K562 (cell line): Measurements from ENCODE around the gene CFL2. TPM values are rescaled to one million over a fixed set of nuclear protein-coding genes. Genes with fewer than 3 reads are reported as not detected.
"Not testable (repeated sequence)": the region's sequence is repeated elsewhere in the genome, so short reads cannot be mapped to it uniquely, and the experiment has no call there.

Source experiments
- ATAC-seq: fragments of 200-7000 bp; cut with Tn5 transposase; 3 replicates; pipeline ENCODE4 v1.9.1; 2020; ENCODE audit warnings: moderate library complexity
- BruUV-seq: library from RNA; stranded (reverse); fragments of 400-500 nt; replicated peaks from 2 replicates; lab custom pipeline; 2021; lab: Mats Ljungman, UMichigan
- CTCF ChIA-PET: fragments of 300-600 bp; formaldehyde crosslinking; extraction: SDS; loops from one replicate; lab custom pipeline; 2021; ENCODE audit warnings: low intra/inter-chr PET ratio; lab: Yijun Ruan, JAX
- POLR2A ChIA-PET: fragments of 300-600, 350-650 bp; sonication (Branson Sonifier 250); formaldehyde crosslinking; extraction: SDS; loops from one replicate; lab custom pipeline; 2021; ENCODE audit warnings: antibody characterized with exemption, inconsistent platforms; lab: Yijun Ruan, JAX
- DNase-seq, 4 experiments: peaks; one replicate each; pipeline versions ENCODE4 v3.0.0 to v3.0.0-alpha.2; 2011 to 2018; ENCODE audit warnings: low spot score in 3 of 4, mixed read lengths in 3 of 4; ENCODE audit errors: extremely low read depth in 1 of 4
- FAIRE-seq: peaks from 2 replicates; lab custom pipeline; 2011; peaks lifted over from hg19 to GRCh38; lab: Jason Lieb, UNC
- H2AFZ ChIP-seq: 2 replicates; pipeline ENCODE4 v1.6.0; 2011; ENCODE audit warnings: low read depth, low read length, control low read depth, inconsistent platforms
- H3K27ac ChIP-seq: fragments of 200-600 bp; 3 replicates; pipeline ENCODE4 v1.8.0; 2011; ENCODE audit warnings: low read depth, mild to moderate bottlenecking, control low read depth, inconsistent platforms, low read length, moderate library complexity, mixed read lengths; ENCODE audit errors: extremely low read depth
- H3K27me3 ChIP-seq, 2 experiments: fragments of 300-600 bp in 1 of 2; 2 replicates in 1 of 2; 3 replicates in 1 of 2; pipeline versions ENCODE4 v1.6.0 to v1.8.0; 2011; ENCODE audit warnings: inconsistent platforms in 2 of 2, low read length in 2 of 2, mild to moderate bottlenecking in 1 of 2, mixed read lengths in 1 of 2, moderate library complexity in 1 of 2; ENCODE audit not compliant: control insufficient read depth in 2 of 2, insufficient read depth in 2 of 2
- H3K36me3 ChIP-seq: fragments of 300-600 bp; 3 replicates; pipeline ENCODE4 v1.8.0; 2011; ENCODE audit warnings: mild to moderate bottlenecking, low read length, inconsistent platforms; ENCODE audit not compliant: control insufficient read depth, insufficient read depth
- H3K4me1 ChIP-seq, 2 experiments: fragments of 200-600 bp in 1 of 2; replicated peaks in 1 of 2; 2 replicates in 1 of 2; 3 replicates in 1 of 2; pipeline versions ENCODE4 v1.5.1 to v1.8.0; 2011; ENCODE audit warnings: inconsistent platforms in 2 of 2, low read length in 2 of 2, mild to moderate bottlenecking in 1 of 2, mixed read lengths in 1 of 2, moderate library complexity in 1 of 2; ENCODE audit not compliant: control insufficient read depth in 2 of 2, insufficient read depth in 2 of 2
- H3K4me2 ChIP-seq: 2 replicates; pipeline ENCODE4 v1.6.1; 2011; ENCODE audit warnings: low read length, control low read depth, inconsistent platforms, mixed read lengths; ENCODE audit not compliant: insufficient read depth
- H3K4me3 ChIP-seq: fragments of 200-600 bp; sonication (generic), shearing (Covaris generic); 2 replicates; pipeline ENCODE4 v1.5.1; 2016; ENCODE audit warnings: control low read depth, inconsistent platforms
- H3K79me2 ChIP-seq: fragments of 200-600 bp; 3 replicates; pipeline ENCODE4 v1.8.0; 2011; ENCODE audit warnings: low read length, inconsistent platforms; ENCODE audit not compliant: control insufficient read depth, insufficient read depth
- H3K9ac ChIP-seq, 2 experiments: 2 replicates each; pipeline versions ENCODE4 v1.6.0 to v1.6.1; 2011; ENCODE audit warnings: low read depth in 2 of 2, low read length in 2 of 2, control low read depth in 1 of 2, inconsistent platforms in 1 of 2, mild to moderate bottlenecking in 1 of 2, mixed read lengths in 1 of 2; ENCODE audit not compliant: insufficient read depth in 1 of 2
- H3K9me1 ChIP-seq: one replicate; pipeline ENCODE4 v1.6.0; 2011; ENCODE audit warnings: inconsistent platforms, mild to moderate bottlenecking, low read length, moderate library complexity; ENCODE audit not compliant: control insufficient read depth, insufficient read depth
- H3K9me3 ChIP-seq: replicated peaks from 2 replicates; pipeline ENCODE4 v1.5.1; 2011; ENCODE audit warnings: low read depth, low read length, inconsistent platforms; ENCODE audit not compliant: control insufficient read depth, insufficient read depth
- H4K20me1 ChIP-seq: replicated peaks from 2 replicates; pipeline ENCODE4 v1.6.1; 2011; ENCODE audit warnings: low read length, inconsistent platforms, mixed read lengths; ENCODE audit not compliant: control insufficient read depth, insufficient read depth
- CC2D1A ChIP-seq: fragments of 450-650 bp; IDR thresholded peaks from 2 replicates; pipeline ENCODE4 v1.6.1; 2017; ENCODE audit warnings: mild to moderate bottlenecking
- DMBX1 ChIP-seq: fragments of 250-450 bp; sonication (Bioruptor Pico); IDR thresholded peaks from 2 replicates; pipeline ENCODE4 v1.8.0; 2022; ENCODE audit warnings: inconsistent platforms, mild to moderate bottlenecking, moderate library complexity, borderline replicate concordance
- ERF ChIP-seq: fragments of 450-650 bp; formaldehyde crosslinking; IDR thresholded peaks from 2 replicates; pipeline ENCODE4 v1.4.0; 2020; ENCODE audit warnings: mild to moderate bottlenecking, mixed read lengths
- FOXA1 ChIP-seq: fragments of 450-650 bp; IDR thresholded peaks from 2 replicates; pipeline ENCODE4 v1.6.1; 2016; ENCODE audit warnings: mild to moderate bottlenecking, borderline replicate concordance
- L3MBTL2 ChIP-seq: fragments of 450-650 bp; IDR thresholded peaks from 2 replicates; pipeline ENCODE4 v1.6.1; 2016; ENCODE audit warnings: mild to moderate bottlenecking, moderate library complexity
- MEF2A ChIP-seq: IDR thresholded peaks from 2 replicates; pipeline ENCODE4 v1.6.1; 2011; ENCODE audit warnings: low read depth, mild to moderate bottlenecking, low read length, moderate library complexity; ENCODE audit not compliant: control insufficient read depth
- PTBP1 ChIP-seq: fragments of 200-400 bp; formaldehyde crosslinking; IDR thresholded peaks from 2 replicates; pipeline ENCODE4 v1.6.1; 2017; ENCODE audit warnings: low read depth, low read length
- TCF7 ChIP-seq: sonication (generic); IDR thresholded peaks from 2 replicates; pipeline ENCODE4 v1.6.1; 2016; ENCODE audit warnings: antibody characterized with exemption, borderline replicate concordance
- WGBS: fragments of 100-300 bp; shearing (Covaris generic); methylation state at CpG from one replicate; pipeline ENCODE4 v1.1.6; 2016; ENCODE audit warnings: low coverage, mixed read lengths; ENCODE audit not compliant: insufficient coverage; ENCODE audit errors: missing lambda C conversion rate; 5-methylcytosine and 5-hydroxymethylcytosine counted together
- in situ Hi-C: fragments of 300-500 bp; cut with MboI; formaldehyde crosslinking; loops from 4 replicates; pipeline ENCODE4 v1.15.0; 2018; ENCODE audit warnings: inconsistent platforms, mixed read lengths
- intact Hi-C: fragments of 100-400 bp; cut with micrococcal nuclease; formaldehyde crosslinking; loops from 2 replicates; pipeline ENCODE4 v1.14.2; 2022
- polyA plus RNA-seq, 8 experiments: library from polyadenylated mRNA; depleted of rRNA in 4 of 8; stranded (reverse) in 5 of 8; unstranded in 3 of 8; fragments of >200 nt; fragmentation: Nextera tagmentation in 2 of 8; fragmentation: Illumina TruSeq in 1 of 8; extraction: Ambion mirVana in 2 of 8; extraction: Trizol in 1 of 8; gene quantifications; 2 replicates each; pipeline versions ENCODE4 v1.2.1 to v1.2.3, GENCODE V29; 2011 to 2014; ENCODE audit warnings: inconsistent platforms in 1 of 8, missing spikeins in 1 of 8
- total RNA-seq, 7 experiments: library from RNA; depleted of rRNA in 6 of 7; stranded (reverse); fragments of >200 nt in 6 of 7; fragmentation: Illumina TruSeq in 2 of 7; extraction: Trizol in 2 of 7; gene quantifications; 2 replicates each; pipeline versions ENCODE4 v1.2.1 to v1.2.3, GENCODE V29; 2011 to 2021; ENCODE audit warnings: low replicate concordance in 1 of 7
- TF ChIP-seq, protein P1 (sequence below): sonication (generic); formaldehyde crosslinking; IDR thresholded peaks from 2 replicates; pipeline ENCODE4 v1.8.1; 2023; ENCODE audit warnings: mild to moderate bottlenecking, missing genetic modification reagents
- TF ChIP-seq, protein P2 (sequence below): IDR thresholded peaks from 2 replicates; pipeline ENCODE4 v1.6.1; 2014; ENCODE audit warnings: antibody characterized with exemption

The CFL2 gene
- total and polyA plus RNA-seq, 9 of the 15 experiments (the other 6 are each of a cell fraction or from before 2014, with no cell fraction given) = 2.0 to 12.7 (median 5.1) TPM

DNA sequence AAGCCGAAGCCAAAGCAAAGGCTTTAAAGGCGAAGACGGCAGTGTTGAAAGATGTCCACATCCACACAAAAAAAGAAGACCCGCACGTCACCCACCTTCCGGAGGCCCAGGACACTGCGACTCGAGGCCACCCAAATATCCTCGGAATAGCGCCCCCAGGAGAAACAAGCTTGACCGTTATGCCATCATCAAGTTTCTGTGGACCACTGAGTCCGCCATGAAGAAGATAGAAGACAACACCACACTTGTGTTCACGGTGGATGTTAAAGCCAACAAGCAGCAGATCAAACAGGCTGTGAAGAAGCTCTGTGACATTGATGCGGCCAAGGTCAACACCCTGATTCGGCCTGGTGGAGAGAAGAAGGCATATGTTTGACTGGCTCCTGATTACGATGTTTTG lies 20.2 kb downstream of the CFL2 start:
- FAIRE-seq, H3K79me2 ChIP-seq, CTCF ChIA-PET, H3K4me2 ChIP-seq, ATAC-seq, intact Hi-C loops, DNase-seq, BruUV-seq, H3K9me1 ChIP-seq, H4K20me1 ChIP-seq, H3K9me3 ChIP-seq, in situ Hi-C loops, H3K36me3 ChIP-seq, H3K4me1 ChIP-seq, H3K27me3 ChIP-seq, H3K9ac ChIP-seq, H3K4me3 ChIP-seq, H3K27ac ChIP-seq, POLR2A ChIA-PET: not testable (repeated sequence)
- WGBS = 93% methylated on average over 14 of the region's 16 CpGs
- 0 out of 2 replicates have a peak overlapping the region, but pooled peaks have one; percentile 85 for H2AFZ ChIP-seq

DNA sequence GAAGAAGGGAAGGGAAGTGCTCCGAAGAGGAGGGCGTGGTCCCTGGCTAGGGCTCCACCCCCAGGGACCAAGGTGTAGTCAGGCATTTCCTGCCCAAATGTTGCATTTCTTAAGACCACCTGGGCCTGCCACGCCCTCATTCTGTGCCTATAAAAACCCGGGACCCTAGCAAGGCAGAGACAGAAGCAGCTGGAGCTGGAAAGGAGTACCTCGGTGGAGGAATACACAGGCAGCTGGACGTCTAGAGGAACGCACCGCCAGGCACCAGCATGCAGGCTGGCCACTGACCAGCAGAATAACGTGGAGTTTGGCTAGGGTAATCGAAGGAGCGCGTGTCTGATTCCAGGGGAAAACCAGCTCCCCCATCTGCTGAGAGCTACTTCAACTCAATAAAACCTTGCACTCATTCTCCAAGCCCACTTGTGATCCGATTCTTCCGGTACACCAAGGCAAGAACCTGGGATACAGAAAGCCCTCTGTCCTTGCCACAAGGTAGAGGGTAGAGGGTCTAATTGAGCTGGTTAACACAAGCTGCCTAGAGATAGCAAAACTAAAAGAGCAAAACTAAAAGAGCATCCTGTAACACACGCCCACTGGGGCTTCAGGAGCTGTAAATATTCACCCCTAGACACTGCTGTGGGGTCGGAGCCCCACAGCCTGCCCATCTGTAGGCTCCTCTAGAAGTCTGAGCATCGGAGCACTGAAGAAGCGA lies 21.0 kb downstream of the CFL2 start:
- no peaks in the 10 kb centered on the region; a peak in 2 of 5 replicates for H3K4me1 ChIP-seq
- ATAC-seq (peak; percentile 96), FAIRE-seq (peak; percentile 82), DNase-seq (peak; percentile 21 to 68 (median 38))
- H2AFZ ChIP-seq = peak overlapping the region; percentile 85
- H3K27me3 ChIP-seq = no peaks in the 10 kb centered on the region
- H3K27ac ChIP-seq = peak overlapping the region; percentile 18; the same call in 1 of the 3 replicates
- in situ Hi-C loops = no loop called here
- peak overlapping the region; percentile 77 for H3K4me2 ChIP-seq
- POLR2A ChIA-PET = interaction anchor here (0.6 to 1.0 kb wide), 3 partner anchors 14 to 57 kb away, joined by 3 read pairs; no protein-coding TSS in a partner anchor
- H4K20me1 ChIP-seq = no peaks in the 10 kb centered on the region
- peak overlapping the region; percentile 30 for H3K4me3 ChIP-seq
- BruUV-seq = no TSS peak
- H3K9me3 ChIP-seq = no peaks in the 10 kb centered on the region
- H3K79me2 ChIP-seq = no peaks in the 10 kb centered on the region
- intact Hi-C loops = no loop called here
- H3K9ac ChIP-seq = peak overlapping the region; percentile 30 to 88
- CTCF ChIA-PET = no interaction called here
- WGBS = 37% methylated on average over 15 of the region's 18 CpGs
- no peaks in the 10 kb centered on the region for H3K9me1 ChIP-seq
- no peaks in the 10 kb centered on the region for H3K36me3 ChIP-seq
- TF ChIP-seq FOXA1 = no peak
- TF ChIP-seq DMBX1 (CRISPR knock-in tag) = no peak
- TF ChIP-seq, protein P1, sequence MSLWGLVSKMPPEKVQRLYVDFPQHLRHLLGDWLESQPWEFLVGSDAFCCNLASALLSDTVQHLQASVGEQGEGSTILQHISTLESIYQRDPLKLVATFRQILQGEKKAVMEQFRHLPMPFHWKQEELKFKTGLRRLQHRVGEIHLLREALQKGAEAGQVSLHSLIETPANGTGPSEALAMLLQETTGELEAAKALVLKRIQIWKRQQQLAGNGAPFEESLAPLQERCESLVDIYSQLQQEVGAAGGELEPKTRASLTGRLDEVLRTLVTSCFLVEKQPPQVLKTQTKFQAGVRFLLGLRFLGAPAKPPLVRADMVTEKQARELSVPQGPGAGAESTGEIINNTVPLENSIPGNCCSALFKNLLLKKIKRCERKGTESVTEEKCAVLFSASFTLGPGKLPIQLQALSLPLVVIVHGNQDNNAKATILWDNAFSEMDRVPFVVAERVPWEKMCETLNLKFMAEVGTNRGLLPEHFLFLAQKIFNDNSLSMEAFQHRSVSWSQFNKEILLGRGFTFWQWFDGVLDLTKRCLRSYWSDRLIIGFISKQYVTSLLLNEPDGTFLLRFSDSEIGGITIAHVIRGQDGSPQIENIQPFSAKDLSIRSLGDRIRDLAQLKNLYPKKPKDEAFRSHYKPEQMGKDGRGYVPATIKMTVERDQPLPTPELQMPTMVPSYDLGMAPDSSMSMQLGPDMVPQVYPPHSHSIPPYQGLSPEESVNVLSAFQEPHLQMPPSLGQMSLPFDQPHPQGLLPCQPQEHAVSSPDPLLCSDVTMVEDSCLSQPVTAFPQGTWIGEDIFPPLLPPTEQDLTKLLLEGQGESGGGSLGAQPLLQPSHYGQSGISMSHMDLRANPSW (CRISPR knock-in tag) = no peak
- 0 out of 2 replicates have a peak, but pooled peaks have one; percentile 41 for TF ChIP-seq L3MBTL2
- TF ChIP-seq TCF7 = no peak
- TF ChIP-seq, protein P2, sequence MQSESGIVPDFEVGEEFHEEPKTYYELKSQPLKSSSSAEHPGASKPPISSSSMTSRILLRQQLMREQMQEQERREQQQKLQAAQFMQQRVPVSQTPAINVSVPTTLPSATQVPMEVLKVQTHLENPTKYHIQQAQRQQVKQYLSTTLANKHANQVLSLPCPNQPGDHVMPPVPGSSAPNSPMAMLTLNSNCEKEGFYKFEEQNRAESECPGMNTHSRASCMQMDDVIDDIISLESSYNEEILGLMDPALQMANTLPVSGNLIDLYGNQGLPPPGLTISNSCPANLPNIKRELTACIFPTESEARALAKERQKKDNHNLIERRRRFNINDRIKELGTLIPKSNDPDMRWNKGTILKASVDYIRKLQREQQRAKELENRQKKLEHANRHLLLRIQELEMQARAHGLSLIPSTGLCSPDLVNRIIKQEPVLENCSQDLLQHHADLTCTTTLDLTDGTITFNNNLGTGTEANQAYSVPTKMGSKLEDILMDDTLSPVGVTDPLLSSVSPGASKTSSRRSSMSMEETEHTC = no peak
- TF ChIP-seq PTBP1 = no peak
- TF ChIP-seq ERF (CRISPR knock-in tag) = no peak
- TF ChIP-seq MEF2A = no peak
- no peak for TF ChIP-seq CC2D1A
